ENCODE data around the gene MAP2K6.

DNA sequence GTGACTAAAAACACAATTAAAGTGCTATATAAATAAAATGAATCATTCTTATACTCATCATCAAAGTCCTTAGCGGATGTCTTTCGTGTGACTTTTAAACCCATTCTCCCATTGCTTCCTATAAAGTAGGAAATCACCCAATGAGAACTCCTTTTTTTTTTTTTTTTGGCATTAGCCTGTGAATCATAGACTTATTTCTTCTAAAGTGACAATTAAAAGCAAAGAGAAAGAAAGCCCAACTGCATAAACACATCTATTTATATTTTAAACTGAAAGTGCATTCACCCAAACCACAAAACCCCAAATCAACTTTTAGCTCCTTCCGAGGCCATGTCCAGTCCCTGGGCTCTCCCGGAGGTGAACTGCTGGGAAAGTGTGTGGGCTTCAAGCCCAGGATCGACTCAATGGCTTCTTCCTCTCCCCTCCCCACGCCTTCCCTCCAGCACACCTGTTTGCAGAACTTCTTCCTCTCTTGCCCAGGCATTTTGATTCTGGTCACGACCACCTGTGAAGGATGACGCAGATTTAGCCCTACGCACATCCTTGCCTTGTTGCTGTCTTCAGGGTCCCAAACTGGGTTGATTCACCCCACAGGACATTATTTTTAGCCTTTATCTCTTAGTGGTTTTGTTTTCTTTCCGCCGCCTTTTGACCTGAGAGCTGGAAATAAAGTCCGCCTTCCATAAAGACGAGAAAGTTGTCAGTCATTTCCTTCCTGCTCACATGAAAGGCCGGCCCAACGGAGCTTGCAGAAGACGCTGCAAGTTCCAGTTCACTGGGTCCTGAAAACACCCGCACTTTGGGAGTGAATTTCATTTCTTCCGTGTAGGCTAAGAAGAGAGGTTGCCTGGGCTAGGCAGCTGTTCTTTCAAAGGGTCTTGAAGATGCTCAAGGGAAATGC lies 166.8 kb downstream of the MAP2K6 start:
- TF ChIP-seq, protein P1, sequence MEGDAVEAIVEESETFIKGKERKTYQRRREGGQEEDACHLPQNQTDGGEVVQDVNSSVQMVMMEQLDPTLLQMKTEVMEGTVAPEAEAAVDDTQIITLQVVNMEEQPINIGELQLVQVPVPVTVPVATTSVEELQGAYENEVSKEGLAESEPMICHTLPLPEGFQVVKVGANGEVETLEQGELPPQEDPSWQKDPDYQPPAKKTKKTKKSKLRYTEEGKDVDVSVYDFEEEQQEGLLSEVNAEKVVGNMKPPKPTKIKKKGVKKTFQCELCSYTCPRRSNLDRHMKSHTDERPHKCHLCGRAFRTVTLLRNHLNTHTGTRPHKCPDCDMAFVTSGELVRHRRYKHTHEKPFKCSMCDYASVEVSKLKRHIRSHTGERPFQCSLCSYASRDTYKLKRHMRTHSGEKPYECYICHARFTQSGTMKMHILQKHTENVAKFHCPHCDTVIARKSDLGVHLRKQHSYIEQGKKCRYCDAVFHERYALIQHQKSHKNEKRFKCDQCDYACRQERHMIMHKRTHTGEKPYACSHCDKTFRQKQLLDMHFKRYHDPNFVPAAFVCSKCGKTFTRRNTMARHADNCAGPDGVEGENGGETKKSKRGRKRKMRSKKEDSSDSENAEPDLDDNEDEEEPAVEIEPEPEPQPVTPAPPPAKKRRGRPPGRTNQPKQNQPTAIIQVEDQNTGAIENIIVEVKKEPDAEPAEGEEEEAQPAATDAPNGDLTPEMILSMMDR (IDR thresholded peaks at IDR 0.05), result no peak
- TF ChIP-seq POLR2A (IDR thresholded peaks at IDR 0.05), result no peak
